ENCODE measurements around the gene CACNA1H. TPM values are rescaled to one million over a fixed set of nuclear protein-coding genes. Genes with fewer than 3 reads are reported as not detected.

The CACNA1H gene
- total RNA-seq, 4 donors from 2014 or later = 17.0 to 63.6 (median 39.5) TPM

- Histone ChIP-seq H3K4me1 (no peaks in the 10 kb centered on the region), H3K36me3 (no peaks in the 10 kb centered on the region), H3K4me3 (no peak overlapping the region), H3K27me3 (peaks cover 8% of the 10 kb centered on the region), H3K27ac (no peak overlapping the region), H3K9me3 (no peaks in the 10 kb centered on the region)
- no peak for DNase-seq
- in situ Hi-C loops (cut with MboI; ENCODE audit: low pct_ligation_motif_present in 1 of 4, low pct_unique_long_range_greater_than_20kb in 1 of 4, low sequenced_read_pairs in 3 of 4) (no loop called here), intact Hi-C loops (cut with DNase I; ENCODE audit: low total_unique reads) (no loop called here)
- TF ChIP-seq POLR2AphosphoS5 (IDR thresholded peaks at IDR 0.05) (no peak), EP300 (IDR thresholded peaks at IDR 0.05; ENCODE audit: low read depth) (no peak), POLR2A (IDR thresholded peaks at IDR 0.05) (no peak)
- WGBS, 2 donors (ENCODE audit: low coverage in 1 of 2) = 79% methylated on average over 16 of the region's 21 CpGs; no CpG with 5 or more reads in 1 of the 2 donors
Observed at GRCh38 chr16:1123525-1124230, 29.2 kb upstream of the CACNA1H start.

- H3K36me3 ChIP-seq = no peaks in the 10 kb centered on the region
- in situ Hi-C loops (cut with MboI; ENCODE audit: low pct_ligation_motif_present in 1 of 4, low pct_unique_long_range_greater_than_20kb in 1 of 4, low sequenced_read_pairs in 3 of 4) = no loop called here
- peaks cover 8% of the 10 kb centered on the region for H3K27me3 ChIP-seq
- intact Hi-C loops (cut with DNase I; ENCODE audit: low total_unique reads) = no loop called here
- no peak for DNase-seq
- no peaks in the 10 kb centered on the region for H3K9me3 ChIP-seq
- no peak for TF ChIP-seq POLR2A (IDR thresholded peaks at IDR 0.05)
- TF ChIP-seq POLR2AphosphoS5 (IDR thresholded peaks at IDR 0.05) = no peak
- TF ChIP-seq CTCF (IDR thresholded peaks at IDR 0.05) = no peak
- TF ChIP-seq EP300 (IDR thresholded peaks at IDR 0.05; ENCODE audit: low read depth) = no peak
- WGBS, 2 donors (ENCODE audit: low coverage in 1 of 2) = 72% methylated on average over 10 of the region's 18 CpGs; no CpG with 5 or more reads in 1 of the 2 donors
- H3K4me3 ChIP-seq = no peak overlapping the region
- H3K4me1 ChIP-seq = no peaks in the 10 kb centered on the region
- H3K27ac ChIP-seq = no peak overlapping the region
Observed at GRCh38 chr16:1124291-1124690, 28.6 kb upstream of the CACNA1H start.

GRCh38 chr16:1124795-1125194 lies 28.1 kb upstream of the CACNA1H start:
- no peak overlapping the region for H3K27ac ChIP-seq
- intact Hi-C loops (cut with DNase I; ENCODE audit: low total_unique reads) (no loop called here), in situ Hi-C loops (cut with MboI; ENCODE audit: low pct_ligation_motif_present in 1 of 4, low pct_unique_long_range_greater_than_20kb in 1 of 4, low sequenced_read_pairs in 3 of 4) (no loop called here)
- no peaks in the 10 kb centered on the region for H3K9me3 ChIP-seq
- no peak overlapping the region for H3K4me3 ChIP-seq
- WGBS, 2 donors (ENCODE audit: low coverage in 1 of 2) = 76% methylated on average over 3 of the region's 11 CpGs; no CpG with 5 or more reads in 1 of the 2 donors
- no peaks in the 10 kb centered on the region for H3K4me1 ChIP-seq
- H3K27me3 ChIP-seq = peaks cover 8% of the 10 kb centered on the region
- H3K36me3 ChIP-seq = no peaks in the 10 kb centered on the region
- no peak for DNase-seq
- TF ChIP-seq POLR2A (IDR thresholded peaks at IDR 0.05) = no peak
- no peak for TF ChIP-seq EP300 (IDR thresholded peaks at IDR 0.05; ENCODE audit: low read depth)
- no peak for TF ChIP-seq POLR2AphosphoS5 (IDR thresholded peaks at IDR 0.05)
- TF ChIP-seq CTCF (IDR thresholded peaks at IDR 0.05) = no peak

- Histone ChIP-seq H3K27ac (no peak overlapping the region), H3K27me3 (peaks cover 3% of the 10 kb centered on the region), H3K9me3 (no peaks in the 10 kb centered on the region), H3K4me1 (no peaks in the 10 kb centered on the region), H3K36me3 (no peaks in the 10 kb centered on the region), H3K4me3 (no peak overlapping the region)
- TF ChIP-seq POLR2AphosphoS5 (IDR thresholded peaks at IDR 0.05) = no peak
- peak; percentile 14 for DNase-seq
- in situ Hi-C loops (cut with MboI; ENCODE audit: low pct_ligation_motif_present in 1 of 4, low pct_unique_long_range_greater_than_20kb in 1 of 4, low sequenced_read_pairs in 3 of 4) (no loop called here), intact Hi-C loops (cut with DNase I; ENCODE audit: low total_unique reads) (no loop called here)
- WGBS, 2 donors (ENCODE audit: low coverage in 1 of 2) = 30% methylated on average over 11 of the region's 18 CpGs; no CpG with 5 or more reads in 1 of the 2 donors
Observed at GRCh38 chr16:1125471-1125870, 27.4 kb upstream of the CACNA1H start.

- 49% methylated on average over 13 of the region's 17 CpGs; no CpG with 5 or more reads in 1 of the 2 donors for WGBS, 2 donors (ENCODE audit: low coverage in 1 of 2)
- no peak overlapping the region for H3K27ac ChIP-seq
- H3K36me3 ChIP-seq = no peaks in the 10 kb centered on the region
- H3K4me1 ChIP-seq = no peaks in the 10 kb centered on the region
- H3K4me3 ChIP-seq = no peak overlapping the region
- in situ Hi-C loops (cut with MboI; ENCODE audit: low pct_ligation_motif_present in 1 of 4, low pct_unique_long_range_greater_than_20kb in 1 of 4, low sequenced_read_pairs in 3 of 4) = no loop called here
- no peaks in the 10 kb centered on the region for H3K9me3 ChIP-seq
- intact Hi-C loops (cut with DNase I; ENCODE audit: low total_unique reads) = no loop called here
- no peaks in the 10 kb centered on the region for H3K27me3 ChIP-seq
- no peak for TF ChIP-seq EP300 (IDR thresholded peaks at IDR 0.05; ENCODE audit: low read depth)
- no peak for TF ChIP-seq POLR2AphosphoS5 (IDR thresholded peaks at IDR 0.05)
- TF ChIP-seq CTCF (IDR thresholded peaks at IDR 0.05) = no peak
- no peak for TF ChIP-seq POLR2A (IDR thresholded peaks at IDR 0.05)
- DNase-seq = no peak
Observed at GRCh38 chr16:1126044-1126443, 26.9 kb upstream of the CACNA1H start.
